Muscle layer of duodenum (tissue), 2 donors: ENCODE measurements around the gene WDR19.

Experiments
- H3K27ac ChIP-seq: one replicate; pipeline ENCODE4 v1.7.0; 2013; ENCODE audit warnings: mild to moderate bottlenecking, low read length
- H3K27me3 ChIP-seq: one replicate; pipeline ENCODE4 v1.7.0; 2013; ENCODE audit warnings: low read depth, mild to moderate bottlenecking, control low read depth, low read length
- H3K36me3 ChIP-seq, 2 donors: one replicate each; pipeline ENCODE4 v1.7.0; 2013; ENCODE audit warnings: low read length in 2 of 2, control low read depth in 1 of 2, mild to moderate bottlenecking in 1 of 2; ENCODE audit not compliant: insufficient read depth in 2 of 2, control insufficient read depth in 1 of 2
- H3K4me1 ChIP-seq, 2 donors: one replicate each; pipeline ENCODE4 v1.7.0; 2013; ENCODE audit warnings: low read length in 2 of 2, mild to moderate bottlenecking in 2 of 2, control low read depth in 1 of 2, moderate library complexity in 1 of 2; ENCODE audit not compliant: insufficient read depth in 2 of 2, control insufficient read depth in 1 of 2
- H3K4me3 ChIP-seq, 2 donors: one replicate each; pipeline ENCODE4 v1.7.0; 2013; ENCODE audit warnings: low read length in 2 of 2, low read depth in 1 of 2, mild to moderate bottlenecking in 1 of 2
- H3K9me3 ChIP-seq, 2 donors: one replicate each; pipeline ENCODE4 v1.7.0; 2013; ENCODE audit warnings: low read length in 2 of 2, control low read depth in 1 of 2, mild to moderate bottlenecking in 1 of 2; ENCODE audit not compliant: control insufficient read depth in 1 of 2
- donor health status: healthy.

The WDR19 gene

GRCh38 chr4:39232100-39232499 is 49.8 kb downstream of the WDR19 start:
- H3K27ac ChIP-seq, result no peak overlapping the region
- H3K27me3 ChIP-seq, result no peaks in the 10 kb centered on the region
- no peaks in the 10 kb centered on the region for H3K9me3 ChIP-seq
- H3K4me3 ChIP-seq, result no peak overlapping the region
- peaks cover 0 to 38% of the 10 kb centered on the region in 2 donors for H3K36me3 ChIP-seq
- no peaks in the 10 kb centered on the region for H3K4me1 ChIP-seq

DNA sequence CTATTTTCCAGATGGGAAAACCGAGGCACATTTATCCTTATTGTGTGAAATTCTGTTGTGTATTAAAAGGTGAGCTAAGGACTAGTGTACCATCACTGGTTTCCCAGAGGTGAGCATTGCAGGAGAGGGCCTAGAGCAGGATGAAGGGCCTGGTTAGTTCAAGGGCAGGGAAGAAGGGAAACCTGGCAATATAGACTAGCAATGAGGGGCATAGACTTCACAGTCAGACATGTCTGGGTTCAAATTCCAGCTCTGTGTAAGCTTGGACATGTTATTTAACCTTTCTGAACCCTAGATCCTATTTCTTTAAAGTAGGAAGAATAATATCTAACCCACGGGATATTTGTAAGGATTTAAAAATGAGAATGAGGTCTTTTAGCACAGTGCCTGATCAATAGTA is 50.8 kb downstream of the WDR19 start:
- no peak overlapping the region for H3K27ac ChIP-seq
- H3K4me3 ChIP-seq, result no peak overlapping the region
- H3K27me3 ChIP-seq, result no peaks in the 10 kb centered on the region
- H3K36me3 ChIP-seq, result peaks cover 0 to 43% of the 10 kb centered on the region in 2 donors
- H3K9me3 ChIP-seq, result no peaks in the 10 kb centered on the region
- no peaks in the 10 kb centered on the region for H3K4me1 ChIP-seq

DNA sequence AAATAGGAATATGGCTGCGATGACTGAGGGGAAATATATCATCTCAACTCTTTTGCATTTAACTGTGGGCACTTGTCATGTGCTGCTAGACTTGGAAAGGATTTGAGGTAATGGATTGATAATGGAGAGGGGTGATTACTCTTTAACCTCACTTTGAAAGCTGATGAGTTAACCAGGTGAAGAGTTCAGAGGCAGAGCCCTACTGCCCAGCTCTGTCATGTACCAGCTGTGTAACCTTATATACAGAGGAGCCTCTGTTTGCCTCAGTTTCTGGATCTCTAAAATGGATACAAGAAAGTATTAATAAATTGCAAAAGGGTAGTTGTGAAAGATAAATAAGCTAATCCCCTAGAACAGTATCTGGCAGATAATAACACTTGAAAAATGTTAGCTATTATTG is 51.5 kb downstream of the WDR19 start:
- peaks cover 0 to 36% of the 10 kb centered on the region in 2 donors for H3K36me3 ChIP-seq
- no peaks in the 10 kb centered on the region for H3K9me3 ChIP-seq
- H3K4me3 ChIP-seq, result no peak overlapping the region
- H3K4me1 ChIP-seq, result no peaks in the 10 kb centered on the region
- no peak overlapping the region for H3K27ac ChIP-seq
- H3K27me3 ChIP-seq, result no peaks in the 10 kb centered on the region

DNA sequence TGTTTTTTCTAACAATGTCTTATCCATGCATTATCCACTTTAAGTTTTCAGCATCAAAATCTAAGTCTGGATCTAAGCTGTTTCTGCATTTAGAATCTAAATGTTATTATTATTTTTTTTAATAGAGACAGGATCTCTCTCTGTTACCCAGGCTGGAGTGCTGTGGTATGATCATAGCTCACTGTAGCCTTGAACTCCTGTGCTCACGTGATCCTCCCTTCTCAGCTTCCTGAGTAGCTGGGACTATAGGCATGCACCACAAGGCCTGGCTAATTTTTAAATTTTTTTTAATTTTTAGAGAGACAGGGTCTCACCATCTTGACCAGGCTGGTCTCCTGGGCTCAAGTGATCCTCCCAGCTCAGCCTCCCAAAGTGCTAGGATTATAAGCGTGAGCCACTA is 52.7 kb downstream of the WDR19 start:
- H3K4me1 ChIP-seq, result no peaks in the 10 kb centered on the region
- H3K27ac ChIP-seq, result no peak overlapping the region
- no peaks in the 10 kb centered on the region for H3K27me3 ChIP-seq
- H3K36me3 ChIP-seq, result peaks cover 0 to 27% of the 10 kb centered on the region in 2 donors
- H3K4me3 ChIP-seq, result no peak overlapping the region
- no peaks in the 10 kb centered on the region for H3K9me3 ChIP-seq

DNA sequence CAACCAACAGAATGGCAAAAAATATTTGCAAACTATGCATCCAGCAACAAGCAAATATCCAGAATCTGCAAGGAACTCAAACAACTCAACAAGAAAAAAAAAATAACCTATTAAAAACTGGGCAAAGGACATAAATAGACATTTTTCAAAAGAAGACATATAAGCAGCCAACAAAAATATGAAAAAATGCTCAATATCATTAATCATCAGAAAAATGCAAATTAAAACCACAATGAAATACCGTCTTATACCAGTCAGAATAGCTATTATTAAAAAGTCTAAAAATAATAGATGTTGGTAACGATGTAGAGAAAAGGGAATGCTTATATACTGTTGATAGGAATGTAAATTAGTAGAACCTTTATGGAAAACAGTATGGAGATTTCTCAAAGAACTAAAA is 53.4 kb downstream of the WDR19 start:
- H3K9me3 ChIP-seq, result no peaks in the 10 kb centered on the region
- H3K4me1 ChIP-seq, result no peaks in the 10 kb centered on the region
- peaks cover 0 to 22% of the 10 kb centered on the region in 2 donors for H3K36me3 ChIP-seq
- no peak overlapping the region for H3K4me3 ChIP-seq
- no peaks in the 10 kb centered on the region for H3K27me3 ChIP-seq
- H3K27ac ChIP-seq, result no peak overlapping the region

- no peaks in the 10 kb centered on the region for H3K4me1 ChIP-seq
- no peaks in the 10 kb centered on the region for H3K9me3 ChIP-seq
- no peak overlapping the region for H3K4me3 ChIP-seq
- H3K27me3 ChIP-seq, result no peaks in the 10 kb centered on the region
- H3K27ac ChIP-seq, result no peak overlapping the region
- peaks cover 0 to 22% of the 10 kb centered on the region in 2 donors for H3K36me3 ChIP-seq
These were observed 54.9 kb downstream of the WDR19 start for GRCh38 chr4:39237179-39237578.

DNA sequence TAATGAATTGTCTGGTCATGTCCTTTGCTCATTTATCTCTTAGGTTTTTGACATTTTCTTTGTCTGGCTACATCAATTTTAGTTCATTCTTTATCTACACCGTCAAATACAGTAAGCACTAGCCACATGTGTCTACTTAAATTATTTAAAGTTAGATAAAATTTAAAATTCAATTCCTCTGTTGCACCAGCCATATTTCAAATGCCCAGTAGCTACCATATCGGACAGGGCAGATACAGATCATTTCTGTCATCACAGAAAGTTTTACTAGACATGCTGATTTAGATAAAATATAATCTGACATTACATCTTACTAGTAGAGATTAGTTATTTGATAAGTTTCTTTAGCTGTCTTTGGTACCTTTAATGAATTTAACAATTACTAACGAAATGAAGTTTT is 61.1 kb downstream of the WDR19 start:
- H3K36me3 ChIP-seq, result peaks cover 4 to 21% of the 10 kb centered on the region in 2 donors
- no peaks in the 10 kb centered on the region for H3K27me3 ChIP-seq
- no peak overlapping the region for H3K4me3 ChIP-seq
- no peak overlapping the region for H3K27ac ChIP-seq
- no peaks in the 10 kb centered on the region for H3K9me3 ChIP-seq
- H3K4me1 ChIP-seq, result no peaks in the 10 kb centered on the region

DNA sequence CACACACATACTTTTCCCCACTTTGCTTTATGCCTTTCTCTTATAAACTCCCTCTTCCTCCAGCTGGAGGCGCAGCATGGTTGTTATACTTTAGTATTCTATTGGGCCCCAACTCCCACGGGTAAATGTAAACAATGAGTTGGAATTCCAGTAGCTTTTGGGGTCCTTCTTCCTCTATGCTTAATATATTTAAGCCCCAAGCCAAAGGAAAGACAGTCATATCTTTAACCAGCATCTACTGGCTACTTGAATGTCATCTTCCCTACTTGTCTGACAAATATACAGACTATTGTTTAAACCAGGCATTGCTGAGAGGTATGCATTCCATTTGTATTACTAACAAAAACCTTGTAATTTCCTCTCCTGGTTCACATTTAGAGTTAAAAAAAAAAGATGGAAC is 72.9 kb downstream of the WDR19 start:
- Histone ChIP-seq H3K36me3 (peaks cover 4 to 15% of the 10 kb centered on the region in 2 donors), H3K27me3 (no peaks in the 10 kb centered on the region), H3K4me3 (no peak overlapping the region), H3K4me1 (no peaks in the 10 kb centered on the region), H3K27ac (no peak overlapping the region), H3K9me3 (no peaks in the 10 kb centered on the region)

- Histone ChIP-seq H3K4me1 (no peaks in the 10 kb centered on the region), H3K27me3 (no peaks in the 10 kb centered on the region), H3K9me3 (no peaks in the 10 kb centered on the region), H3K36me3 (peaks cover 4 to 21% of the 10 kb centered on the region in 2 donors), H3K27ac (no peak overlapping the region), H3K4me3 (no peak overlapping the region)
These were observed 73.5 kb downstream of the WDR19 start for GRCh38 chr4:39255871-39256270.

DNA sequence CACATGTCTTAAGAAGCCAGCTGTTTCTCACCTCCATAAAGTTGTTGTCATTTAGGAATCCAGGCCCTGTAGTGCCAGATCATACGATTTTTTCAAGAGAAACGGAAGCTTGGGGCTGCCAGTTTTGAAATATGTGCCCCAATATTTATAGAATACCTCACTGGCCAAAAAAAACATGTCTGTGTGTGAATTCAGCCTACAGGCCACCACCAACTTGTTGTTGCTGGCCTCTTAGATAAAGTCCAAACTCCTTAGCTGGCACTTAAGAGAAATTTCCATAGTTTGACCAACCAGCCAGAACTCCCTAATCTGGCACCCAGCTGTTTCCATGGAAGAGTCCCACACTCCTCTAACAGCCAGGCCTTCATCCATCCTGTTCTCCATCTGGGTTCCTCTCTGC is 74.1 kb downstream of the WDR19 start:
- H3K4me3 ChIP-seq, result no peak overlapping the region
- no peaks in the 10 kb centered on the region for H3K9me3 ChIP-seq
- peaks cover 4 to 26% of the 10 kb centered on the region in 2 donors for H3K36me3 ChIP-seq
- H3K27ac ChIP-seq, result no peak overlapping the region
- no peaks in the 10 kb centered on the region for H3K27me3 ChIP-seq
- no peaks in the 10 kb centered on the region for H3K4me1 ChIP-seq

- Histone ChIP-seq H3K4me1 (no peaks in the 10 kb centered on the region), H3K9me3 (no peaks in the 10 kb centered on the region), H3K36me3 (peaks cover 4 to 27% of the 10 kb centered on the region in 2 donors), H3K27ac (no peak overlapping the region), H3K4me3 (no peak overlapping the region), H3K27me3 (no peaks in the 10 kb centered on the region)
These were observed 77.4 kb downstream of the WDR19 start for GRCh38 chr4:39259571-39260330.

GRCh38 chr4:39263895-39264294 is 81.6 kb downstream of the WDR19 start:
- Histone ChIP-seq H3K27me3 (no peaks in the 10 kb centered on the region), H3K36me3 (peaks cover 0 to 22% of the 10 kb centered on the region in 2 donors), H3K4me1 (no peaks in the 10 kb centered on the region), H3K9me3 (no peaks in the 10 kb centered on the region), H3K4me3 (no peak overlapping the region), H3K27ac (no peak overlapping the region)
